DOHH2 (cell line): ENCODE results near the gene KLHL33.
A peak's percentile ranks its signal among the peaks of the same experiment; 100 is the strongest.

Experiments used
- H3F3A ChIP-seq: fragments of 200-600 bp; sonication (generic), shearing (Covaris generic); 2 replicates; pipeline ENCODE4 v1.6.0; 2016; ENCODE audit warnings: antibody characterized with exemption, mild to moderate bottlenecking; ENCODE audit not compliant: control insufficient read depth, insufficient read depth
- H3K27ac ChIP-seq: fragments of 200-600 bp; sonication (generic); 2 replicates; pipeline ENCODE4 v1.5.1; 2014; ENCODE audit warnings: low read depth, mild to moderate bottlenecking, low read length, moderate library complexity
- H3K27me3 ChIP-seq: fragments of 200-600 bp; sonication (generic); 2 replicates; pipeline ENCODE4 v1.6.1; 2014; ENCODE audit warnings: mild to moderate bottlenecking, low read length, mixed read lengths; ENCODE audit not compliant: control insufficient read depth
- H3K36me3 ChIP-seq: fragments of 200-600 bp; sonication (generic); 2 replicates; pipeline ENCODE4 v1.6.1; 2014; ENCODE audit warnings: mild to moderate bottlenecking, low read length, moderate library complexity, mixed read lengths; ENCODE audit not compliant: control insufficient read depth
- H3K4me1 ChIP-seq: fragments of 200-600 bp; sonication (generic); 2 replicates; pipeline ENCODE4 v1.6.1; 2014; ENCODE audit warnings: mild to moderate bottlenecking, low read length, mixed read lengths; ENCODE audit not compliant: control insufficient read depth
- H3K4me2 ChIP-seq: fragments of 200-600 bp; sonication (generic); 2 replicates; pipeline ENCODE4 v1.6.0; 2014; ENCODE audit warnings: mild to moderate bottlenecking, low read length, moderate library complexity
- H3K4me3 ChIP-seq: fragments of 200-600 bp; sonication (generic); 2 replicates; pipeline ENCODE4 v1.5.1; 2014; ENCODE audit warnings: mild to moderate bottlenecking, low read length, mixed read lengths
- H3K79me2 ChIP-seq: fragments of 200-600 bp; sonication (generic); 2 replicates; pipeline ENCODE4 v1.6.1; 2014; ENCODE audit warnings: mild to moderate bottlenecking, low read length, mixed read lengths; ENCODE audit not compliant: control insufficient read depth
- H3K9me2 ChIP-seq: fragments of 200-600 bp; sonication (generic); replicated peaks from 2 replicates; pipeline ENCODE4 v1.6.1; 2014; ENCODE audit warnings: mild to moderate bottlenecking, low read length, mixed read lengths; ENCODE audit not compliant: control insufficient read depth
- H3K9me3 ChIP-seq: fragments of 200-600 bp; sonication (generic); 2 replicates; pipeline ENCODE4 v1.6.1; 2014; ENCODE audit warnings: antibody characterized with exemption, low read length, mixed read lengths; ENCODE audit not compliant: control insufficient read depth, insufficient read depth
- H4K20me1 ChIP-seq: fragments of 200-600 bp; sonication (generic); 2 replicates; pipeline ENCODE4 v1.6.0; 2014; ENCODE audit warnings: low read depth, mild to moderate bottlenecking, antibody characterized with exemption, low read length, moderate library complexity; ENCODE audit not compliant: control insufficient read depth, insufficient read depth
- EZH2phosphoT487 ChIP-seq: fragments of 200-600 bp; sonication (generic); IDR thresholded peaks from 2 replicates; pipeline ENCODE4 v1.6.1; 2017; ENCODE audit warnings: borderline replicate concordance, mild to moderate bottlenecking, antibody characterized with exemption, low read length, moderate library complexity, mixed read lengths
- TF ChIP-seq, protein P1 (sequence below): fragments of 200-600 bp; sonication (generic); IDR thresholded peaks from one replicate; pipeline ENCODE4 v1.5.1; 2014; ENCODE audit warnings: antibody characterized with exemption, mild to moderate bottlenecking, low read depth, low read length; ENCODE audit not compliant: poor library complexity, severe bottlenecking

Gene KLHL33

DNA sequence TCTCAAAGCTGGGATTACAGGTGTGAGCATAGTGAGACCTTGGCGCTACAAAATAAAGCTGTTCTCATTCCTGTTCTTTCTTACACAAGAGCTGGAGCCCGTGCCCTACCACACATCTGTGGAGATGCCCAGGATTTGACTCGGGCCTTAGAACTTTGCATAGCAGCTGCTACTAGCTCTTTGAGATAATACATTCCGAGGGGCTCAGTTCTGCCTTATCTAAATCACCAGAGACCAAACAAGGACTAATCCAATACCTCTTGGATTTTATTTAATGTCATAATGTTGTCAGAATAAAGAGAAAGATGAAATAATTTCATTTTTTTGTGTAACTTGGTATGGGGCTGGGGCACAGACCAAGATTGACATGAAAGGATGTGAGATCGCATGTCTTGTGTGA lies 40.8 kb upstream of the KLHL33 start:
- Histone ChIP-seq H4K20me1 (peaks cover 18% of the 10 kb centered on the region), H3K4me1 (peaks cover 36% of the 10 kb centered on the region), H3K27me3 (no peaks in the 10 kb centered on the region), H3K36me3 (peaks cover 80% of the 10 kb centered on the region), H3K9me3 (no peaks in the 10 kb centered on the region), H3K27ac (peak overlapping the region; percentile 50), H3K9me2 (no peaks in the 10 kb centered on the region), H3F3A (peaks cover 34% of the 10 kb centered on the region), H3K79me2 (peaks cover 30% of the 10 kb centered on the region), H3K4me3 (peak overlapping the region; percentile 18; the same call in 1 of the 2 replicates), H3K4me2 (peak overlapping the region; percentile 49)
- no peak for TF ChIP-seq EZH2phosphoT487
- TF ChIP-seq, protein P1, sequence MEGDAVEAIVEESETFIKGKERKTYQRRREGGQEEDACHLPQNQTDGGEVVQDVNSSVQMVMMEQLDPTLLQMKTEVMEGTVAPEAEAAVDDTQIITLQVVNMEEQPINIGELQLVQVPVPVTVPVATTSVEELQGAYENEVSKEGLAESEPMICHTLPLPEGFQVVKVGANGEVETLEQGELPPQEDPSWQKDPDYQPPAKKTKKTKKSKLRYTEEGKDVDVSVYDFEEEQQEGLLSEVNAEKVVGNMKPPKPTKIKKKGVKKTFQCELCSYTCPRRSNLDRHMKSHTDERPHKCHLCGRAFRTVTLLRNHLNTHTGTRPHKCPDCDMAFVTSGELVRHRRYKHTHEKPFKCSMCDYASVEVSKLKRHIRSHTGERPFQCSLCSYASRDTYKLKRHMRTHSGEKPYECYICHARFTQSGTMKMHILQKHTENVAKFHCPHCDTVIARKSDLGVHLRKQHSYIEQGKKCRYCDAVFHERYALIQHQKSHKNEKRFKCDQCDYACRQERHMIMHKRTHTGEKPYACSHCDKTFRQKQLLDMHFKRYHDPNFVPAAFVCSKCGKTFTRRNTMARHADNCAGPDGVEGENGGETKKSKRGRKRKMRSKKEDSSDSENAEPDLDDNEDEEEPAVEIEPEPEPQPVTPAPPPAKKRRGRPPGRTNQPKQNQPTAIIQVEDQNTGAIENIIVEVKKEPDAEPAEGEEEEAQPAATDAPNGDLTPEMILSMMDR: no peak

DNA sequence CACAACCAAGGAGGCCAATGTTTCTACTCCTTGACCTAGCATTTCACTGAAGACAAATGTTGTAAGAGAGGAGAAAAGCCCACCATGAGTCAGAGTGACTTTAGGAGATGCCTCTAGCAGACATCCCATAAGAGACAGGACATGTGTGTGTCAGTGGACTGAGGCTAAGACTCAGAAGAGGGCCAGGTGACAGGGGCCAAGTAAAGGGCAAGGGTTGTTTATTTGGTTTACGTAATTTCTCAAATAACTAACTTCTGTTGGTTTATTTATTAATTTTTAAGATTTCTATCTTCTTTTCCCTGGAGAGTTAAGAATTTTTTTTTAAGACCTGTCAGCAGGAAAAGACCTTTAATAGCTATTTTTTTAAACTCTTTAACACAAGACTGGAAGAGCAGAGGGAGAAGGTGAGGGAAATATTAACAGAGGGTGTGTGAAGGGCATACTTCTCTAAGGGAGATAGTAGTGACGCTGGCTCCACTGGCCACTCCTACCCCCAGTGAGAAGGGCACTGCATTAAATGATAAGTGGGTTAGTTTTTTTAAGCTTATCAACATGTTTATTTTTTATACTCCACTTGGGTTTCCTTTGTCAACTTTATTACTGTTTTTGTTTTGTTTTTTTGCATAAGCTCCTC lies 36.7 kb upstream of the KLHL33 start:
- TF ChIP-seq EZH2phosphoT487: no peak
- TF ChIP-seq, protein P1: no peak
- H3K27ac ChIP-seq: no peak overlapping the region
- peaks cover 48% of the 10 kb centered on the region for H3K4me1 ChIP-seq
- peaks cover 79% of the 10 kb centered on the region for H3K36me3 ChIP-seq
- no peaks in the 10 kb centered on the region for H3K27me3 ChIP-seq
- H3K9me3 ChIP-seq: no peaks in the 10 kb centered on the region
- peak overlapping the region; percentile 86; the same call in 1 of the 2 replicates for H3K4me2 ChIP-seq
- peaks cover 26% of the 10 kb centered on the region for H4K20me1 ChIP-seq
- peaks cover 14% of the 10 kb centered on the region for H3F3A ChIP-seq
- no peak overlapping the region for H3K4me3 ChIP-seq
- H3K9me2 ChIP-seq: no peaks in the 10 kb centered on the region
- peaks cover 58% of the 10 kb centered on the region for H3K79me2 ChIP-seq

DNA sequence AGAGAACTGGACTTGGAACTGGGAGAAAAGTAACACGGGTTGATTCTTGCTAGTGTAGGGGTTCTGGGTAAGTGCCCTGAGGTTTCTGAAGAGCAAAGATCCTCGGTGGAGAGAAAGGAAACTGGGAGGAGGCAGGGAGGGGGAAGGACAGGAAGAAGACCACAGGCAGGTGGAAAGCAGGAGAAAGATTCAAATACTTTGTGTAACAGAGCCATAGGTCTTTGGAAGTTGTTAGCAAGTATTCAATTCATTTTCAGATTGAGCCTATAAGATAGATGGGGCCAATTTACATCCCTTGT lies 34.6 kb upstream of the KLHL33 start:
- Histone ChIP-seq H4K20me1 (peaks cover 19% of the 10 kb centered on the region), H3K9me3 (no peaks in the 10 kb centered on the region), H3K36me3 (peaks cover 58% of the 10 kb centered on the region), H3K27ac (peak overlapping the region; percentile 58), H3K27me3 (no peaks in the 10 kb centered on the region), H3K79me2 (peaks cover 58% of the 10 kb centered on the region), H3F3A (no peaks in the 10 kb centered on the region), H3K4me1 (peaks cover 27% of the 10 kb centered on the region), H3K9me2 (no peaks in the 10 kb centered on the region), H3K4me3 (peak overlapping the region; percentile 87), H3K4me2 (peak overlapping the region; percentile 86)
- TF ChIP-seq, protein P1: no peak
- no peak for TF ChIP-seq EZH2phosphoT487
